Sigmoid colon (tissue), 4 donors: ENCODE measurements around the gene DSCAML1.

Source experiments
- CTCF ChIP-seq, 4 experiments: fragments of 450-650 bp in 3 of 4; fragments of 200-600 bp in 1 of 4; IDR thresholded peaks; one replicate each; pipeline ENCODE4 v1.5.1; 2016 to 2019; ENCODE audit warnings: antibody characterized with exemption in 4 of 4, mild to moderate bottlenecking in 3 of 4, moderate library complexity in 2 of 4
- EP300 ChIP-seq, 4 donors: sonication (generic); formaldehyde crosslinking; IDR thresholded peaks; one replicate each; pipeline ENCODE4 v1.6.1; 2017; ENCODE audit warnings: antibody characterized with exemption in 4 of 4
- POLR2A ChIP-seq, 2 donors: fragments of 450-650 bp; IDR thresholded peaks; one replicate each; pipeline ENCODE4 v1.6.1; 2016; ENCODE audit warnings: antibody characterized with exemption in 2 of 2, mild to moderate bottlenecking in 2 of 2, moderate library complexity in 2 of 2

- TF ChIP-seq CTCF (IDR thresholded peaks at IDR 0.05), result no peak
- TF ChIP-seq EP300 (IDR thresholded peaks at IDR 0.05), result no peak
- no peak for TF ChIP-seq POLR2A (IDR thresholded peaks at IDR 0.05)
Measured at GRCh38 chr11:117606211-117606610, 190.8 kb downstream of the DSCAML1 start.
